HuH-7 (cell line): Measurements from ENCODE around the gene RAPGEF4.

ENCODE experiments used
- DNase-seq: peaks from one replicate; pipeline ENCODE4 v3.0.0; 2011; ENCODE audit warnings: low spot score

The RAPGEF4 gene

GRCh38 chr2:172943539-172943938 is 207.9 kb downstream of the RAPGEF4 start:
- DNase-seq, result no peak

- no peak for DNase-seq
Measured at GRCh38 chr2:172944022-172944793, 208.6 kb downstream of the RAPGEF4 start.

- DNase-seq, result no peak
Measured at GRCh38 chr2:172944794-172945509, 209.3 kb downstream of the RAPGEF4 start.

GRCh38 chr2:172945510-172945850 is 209.8 kb downstream of the RAPGEF4 start:
- no peak for DNase-seq

- no peak for DNase-seq
Measured at GRCh38 chr2:172947461-172948153, 212.0 kb downstream of the RAPGEF4 start.

GRCh38 chr2:172949522-172949921 is 213.9 kb downstream of the RAPGEF4 start:
- no peak for DNase-seq

- no peak for DNase-seq
Measured at GRCh38 chr2:172950565-172950964, 214.9 kb downstream of the RAPGEF4 start.

- DNase-seq, result no peak
Measured at GRCh38 chr2:172951554-172951953, 215.9 kb downstream of the RAPGEF4 start.

- DNase-seq, result no peak
Measured at GRCh38 chr2:172953411-172953810, 217.8 kb downstream of the RAPGEF4 start.

- DNase-seq, result no peak
Measured at GRCh38 chr2:172953970-172954852, 218.6 kb downstream of the RAPGEF4 start.

GRCh38 chr2:172955587-172955986 is 219.9 kb downstream of the RAPGEF4 start:
- DNase-seq, result no peak

- DNase-seq, result no peak
Measured at GRCh38 chr2:172957734-172958133, 222.1 kb downstream of the RAPGEF4 start.

GRCh38 chr2:172962082-172962481 is 226.4 kb downstream of the RAPGEF4 start:
- DNase-seq, result no peak

GRCh38 chr2:172962824-172963223 is 227.2 kb downstream of the RAPGEF4 start:
- DNase-seq, result no peak

GRCh38 chr2:172964511-172965139 is 229.0 kb downstream of the RAPGEF4 start:
- no peak for DNase-seq

GRCh38 chr2:172965433-172966212 is 230.0 kb downstream of the RAPGEF4 start:
- DNase-seq, result no peak

GRCh38 chr2:172967036-172967982 is 231.7 kb downstream of the RAPGEF4 start:
- no peak for DNase-seq

- DNase-seq, result no peak
Measured at GRCh38 chr2:172968061-172968469, 232.4 kb downstream of the RAPGEF4 start.

- no peak for DNase-seq
Measured at GRCh38 chr2:172969166-172969565, 233.5 kb downstream of the RAPGEF4 start.

GRCh38 chr2:172969609-172970008 is 234.0 kb downstream of the RAPGEF4 start:
- no peak for DNase-seq
